ENCODE data around the gene GRIP2.

Gene GRIP2

Small RNA genes within 50 kb of the gene (small RNA-seq; reads per million reads assigned to genes)
- 0 reads per million in 2 experiments for gene RNU6-905P

Measured in SK-N-DZ (cell line).